Measurements from ENCODE around the gene CACNA1C.

The CACNA1C gene

GRCh38 chr12:2429032-2429431 is 376.2 kb downstream of the CACNA1C start:
- no peak for DNase-seq

- peak; percentile 48 for DNase-seq
Observed at GRCh38 chr12:2431810-2432209, 379.0 kb downstream of the CACNA1C start.

- no peak for DNase-seq
Observed at GRCh38 chr12:2432856-2433255, 380.1 kb downstream of the CACNA1C start.

- no peak for DNase-seq
Observed at GRCh38 chr12:2435511-2435910, 382.7 kb downstream of the CACNA1C start.

- DNase-seq, result peak; percentile 35
Observed at GRCh38 chr12:2439332-2440100, 386.7 kb downstream of the CACNA1C start.

- DNase-seq, result no peak
Observed at GRCh38 chr12:2443776-2444175, 391.0 kb downstream of the CACNA1C start.

GRCh38 chr12:2445968-2446367 is 393.2 kb downstream of the CACNA1C start:
- DNase-seq, result no peak

- DNase-seq, result no peak
Observed at GRCh38 chr12:2447861-2448260, 395.1 kb downstream of the CACNA1C start.

- peak; percentile 15 for DNase-seq
Observed at GRCh38 chr12:2449586-2449985, 396.8 kb downstream of the CACNA1C start.

GRCh38 chr12:2450553-2450952 is 397.8 kb downstream of the CACNA1C start:
- DNase-seq, result no peak

GRCh38 chr12:2451025-2451424 is 398.2 kb downstream of the CACNA1C start:
- DNase-seq, result no peak

GRCh38 chr12:2451497-2451896 is 398.7 kb downstream of the CACNA1C start:
- no peak for DNase-seq

GRCh38 chr12:2453076-2453760 is 400.4 kb downstream of the CACNA1C start:
- no peak for DNase-seq

GRCh38 chr12:2453761-2454090 is 400.9 kb downstream of the CACNA1C start:
- DNase-seq, result peak; percentile 35

- no peak for DNase-seq
Observed at GRCh38 chr12:2454601-2455177, 401.9 kb downstream of the CACNA1C start.

- no peak for DNase-seq
Observed at GRCh38 chr12:2455410-2455809, 402.6 kb downstream of the CACNA1C start.

- DNase-seq, result no peak
Observed at GRCh38 chr12:2456122-2456812, 403.5 kb downstream of the CACNA1C start.

GRCh38 chr12:2456813-2457186 is 404.0 kb downstream of the CACNA1C start:
- no peak for DNase-seq

- DNase-seq, result no peak
Observed at GRCh38 chr12:2457215-2457932, 404.6 kb downstream of the CACNA1C start.

GRCh38 chr12:2457933-2458414 is 405.2 kb downstream of the CACNA1C start:
- no peak for DNase-seq

- DNase-seq, result no peak
Observed at GRCh38 chr12:2460051-2460670, 407.4 kb downstream of the CACNA1C start.

GRCh38 chr12:2461046-2461445 is 408.3 kb downstream of the CACNA1C start:
- DNase-seq, result no peak
